ENCODE data around the gene PRELP.

The PRELP gene

DNA sequence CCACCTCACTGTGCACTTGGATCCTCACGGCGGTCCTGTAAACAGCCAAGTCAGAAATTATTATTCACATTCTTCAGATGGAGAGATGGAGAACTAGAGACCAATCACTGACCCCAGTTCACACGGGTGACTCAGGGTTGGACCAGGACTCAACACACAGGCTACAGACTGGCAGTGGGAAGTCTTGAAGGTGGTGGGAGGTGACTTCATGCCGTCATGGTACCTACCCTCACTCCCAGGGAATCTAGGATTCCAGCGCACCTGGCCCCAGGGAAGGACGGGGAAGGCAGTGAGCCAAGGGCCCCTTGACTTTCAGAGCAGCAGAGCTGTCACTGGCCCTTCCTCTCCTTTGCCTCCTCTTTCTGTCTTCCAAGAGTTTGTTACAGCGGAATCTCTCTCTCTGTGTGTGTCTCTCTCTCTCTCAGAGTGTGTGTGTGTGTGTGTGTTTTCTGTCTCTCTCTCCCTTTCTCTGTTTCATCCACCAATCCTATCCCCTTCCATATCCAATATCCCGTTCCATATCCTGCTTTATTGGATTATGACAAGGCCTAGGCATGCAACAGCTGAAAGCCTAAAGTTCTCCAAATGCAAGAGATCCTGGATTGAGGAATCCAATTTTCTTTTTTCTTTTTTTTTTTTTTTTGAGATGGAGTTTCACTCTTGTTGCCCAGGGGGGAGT, 30.1 kb downstream of the PRELP start:
- ChIA-PET CTCF (interaction anchor here (0.6 to 2.0 kb wide), 3 partner anchors 18 to 196 kb away, joined by 3 to 12 read pairs (median 5); no protein-coding TSS in a partner anchor), POLR2A (interaction anchor here (1.3 kb wide), 1 partner anchor 121 kb away, joined by 4 read pairs; the partner anchor contains the start of gene ATP2B4)
- no peak for TF ChIP-seq NFRKB (IDR thresholded peaks at IDR 0.05)
- TF ChIP-seq, protein P1, sequence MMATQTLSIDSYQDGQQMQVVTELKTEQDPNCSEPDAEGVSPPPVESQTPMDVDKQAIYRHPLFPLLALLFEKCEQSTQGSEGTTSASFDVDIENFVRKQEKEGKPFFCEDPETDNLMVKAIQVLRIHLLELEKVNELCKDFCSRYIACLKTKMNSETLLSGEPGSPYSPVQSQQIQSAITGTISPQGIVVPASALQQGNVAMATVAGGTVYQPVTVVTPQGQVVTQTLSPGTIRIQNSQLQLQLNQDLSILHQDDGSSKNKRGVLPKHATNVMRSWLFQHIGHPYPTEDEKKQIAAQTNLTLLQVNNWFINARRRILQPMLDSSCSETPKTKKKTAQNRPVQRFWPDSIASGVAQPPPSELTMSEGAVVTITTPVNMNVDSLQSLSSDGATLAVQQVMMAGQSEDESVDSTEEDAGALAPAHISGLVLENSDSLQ (IDR thresholded peaks at IDR 0.05): no peak
- no peak for TF ChIP-seq ARNT (IDR thresholded peaks at IDR 0.05)
- no peak for TF ChIP-seq LEF1 (IDR thresholded peaks at IDR 0.05; ENCODE audit: borderline replicate concordance)
- no peak for TF ChIP-seq L3MBTL2 (conservative IDR thresholded peaks at IDR 0.05)
- no peak for TF ChIP-seq CTBP1 (IDR thresholded peaks at IDR 0.05; ENCODE audit: borderline replicate concordance)
- no peak for TF ChIP-seq FOXK2 (IDR thresholded peaks at IDR 0.05)
- TF ChIP-seq HDGF (IDR thresholded peaks at IDR 0.05; ENCODE audit: borderline replicate concordance): no peak
- DNase-seq (ENCODE audit: extremely low spot score): no peak

DNA sequence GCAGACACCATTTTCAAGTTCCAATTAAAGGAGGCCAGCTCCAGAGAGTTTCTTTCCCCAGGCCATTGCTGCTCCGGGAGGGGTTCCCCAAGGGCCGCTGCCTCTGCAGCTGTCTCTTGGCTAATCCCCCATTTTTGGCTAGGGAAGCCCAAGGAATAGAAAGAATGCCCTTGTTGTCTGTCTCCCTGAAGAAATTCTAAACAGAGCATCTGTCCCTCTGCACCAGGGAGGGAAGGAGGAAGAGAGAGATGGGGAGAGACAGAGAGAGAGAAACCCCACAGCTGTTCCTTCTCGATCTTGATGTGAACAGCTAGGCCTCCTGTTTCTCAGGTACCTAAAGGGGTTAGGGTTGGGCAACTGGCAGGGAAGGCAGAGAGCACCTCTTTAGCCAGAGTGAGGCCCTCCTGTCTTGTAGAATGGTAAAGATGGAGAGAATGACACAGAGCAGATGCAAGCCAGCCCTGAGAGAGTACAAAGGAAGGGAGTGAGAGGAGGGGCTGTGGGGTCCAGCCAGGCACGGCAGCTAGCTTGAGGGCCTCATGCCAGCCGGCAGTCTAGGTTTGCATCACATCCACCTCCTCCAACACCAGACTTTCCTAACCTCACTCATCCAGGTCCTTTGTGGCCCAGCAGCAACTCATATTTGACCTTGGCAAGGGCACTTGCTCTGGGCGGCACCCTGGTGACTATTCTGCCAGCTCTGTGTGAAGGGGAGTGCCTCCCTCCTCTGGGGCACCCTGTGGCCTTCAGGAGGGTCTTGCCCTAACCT, 31.4 kb downstream of the PRELP start:
- ChIA-PET CTCF (interaction anchor here (0.6 to 1.4 kb wide), 4 partner anchors 12 to 194 kb away, joined by 3 to 6 read pairs (median 3); no protein-coding TSS in a partner anchor), POLR2A (interaction anchor here (1.3 kb wide), 1 partner anchor 120 kb away, joined by 4 read pairs; the partner anchor contains the start of gene ATP2B4)
- TF ChIP-seq TARDBP (IDR thresholded peaks at IDR 0.05) (no peak), FOXA1 (IDR thresholded peaks at IDR 0.05) (no peak), SP1 (IDR thresholded peaks at IDR 0.05) (no peak), SUZ12 (IDR thresholded peaks at IDR 0.05) (no peak), LEF1 (IDR thresholded peaks at IDR 0.05; ENCODE audit: borderline replicate concordance) (no peak), NFRKB (IDR thresholded peaks at IDR 0.05) (no peak)
- no peak for DNase-seq (ENCODE audit: extremely low spot score)

DNA sequence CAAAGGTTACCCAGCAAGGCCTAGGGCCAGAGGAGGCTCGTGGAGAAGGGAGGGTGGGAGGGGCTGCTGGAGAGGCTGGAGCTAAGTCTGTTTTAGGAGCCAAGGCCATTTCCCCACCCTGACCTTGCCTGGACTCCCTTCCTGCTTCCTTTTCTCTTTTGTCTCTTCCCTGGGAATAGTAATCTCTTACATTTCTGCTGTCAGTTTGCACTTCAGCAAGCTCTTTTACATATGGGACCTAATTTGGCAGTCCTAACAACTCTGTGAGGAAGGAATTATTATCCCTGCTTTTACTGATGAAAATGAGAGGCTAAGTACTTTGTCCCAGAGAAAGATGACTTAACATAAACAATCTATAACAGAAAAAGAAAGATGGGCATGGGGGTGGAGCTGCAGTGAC, 32.2 kb downstream of the PRELP start:
- no peak for DNase-seq (ENCODE audit: extremely low spot score)
- TF ChIP-seq TARDBP (IDR thresholded peaks at IDR 0.05) (no peak), LEF1 (IDR thresholded peaks at IDR 0.05; ENCODE audit: borderline replicate concordance) (no peak), FOXA1 (IDR thresholded peaks at IDR 0.05) (no peak), CTBP1 (IDR thresholded peaks at IDR 0.05; ENCODE audit: borderline replicate concordance) (no peak), ELF4 (IDR thresholded peaks at IDR 0.05) (no peak), NFRKB (IDR thresholded peaks at IDR 0.05) (no peak), SP1 (IDR thresholded peaks at IDR 0.05) (no peak), FOXK2 (IDR thresholded peaks at IDR 0.05) (no peak)
- TF ChIP-seq, protein P1 (IDR thresholded peaks at IDR 0.05): no peak
- ChIA-PET POLR2A (interaction anchor here (1.0 kb wide), 1 partner anchor 119 kb away, joined by 3 read pairs; the partner anchor contains the start of gene ATP2B4), CTCF (interaction anchor here (0.7 to 1.4 kb wide), 3 partner anchors 11 to 93 kb away, joined by 3 read pairs; no protein-coding TSS in a partner anchor)

DNA sequence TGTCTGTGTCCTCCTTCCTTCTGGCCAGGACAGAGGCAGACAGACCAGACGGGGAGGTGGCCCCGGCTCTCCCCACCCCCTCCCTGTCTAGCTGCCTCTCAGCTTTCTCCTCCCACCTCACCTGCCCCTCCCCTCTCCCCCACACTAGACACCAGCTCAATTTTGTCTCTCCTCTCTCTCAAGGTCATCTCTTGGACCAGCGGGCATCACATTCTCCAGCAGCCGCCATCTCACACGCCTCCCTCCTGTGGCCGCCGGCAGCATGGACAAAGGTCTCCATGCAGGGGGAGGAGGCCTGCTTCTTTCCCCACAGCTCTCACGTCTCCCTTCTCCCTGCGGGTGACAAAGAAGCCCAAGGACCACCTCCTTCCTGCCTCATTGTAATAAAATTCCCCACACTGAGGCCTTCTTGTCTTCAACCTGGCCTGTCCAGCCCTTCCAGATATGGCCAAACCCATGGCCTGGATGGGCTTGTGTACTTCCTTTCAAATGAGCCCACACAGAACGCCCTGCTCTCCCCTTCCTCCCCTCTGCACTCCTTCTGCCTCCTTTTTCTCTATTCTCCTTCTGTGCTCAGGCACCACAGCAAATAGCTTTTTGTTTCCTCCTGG, 33.0 kb downstream of the PRELP start:
- ChIA-PET POLR2A (interaction anchor here (1.0 kb wide), 1 partner anchor 118 kb away, joined by 3 read pairs; the partner anchor contains the start of gene ATP2B4), CTCF (interaction anchor here (0.7 to 1.0 kb wide), 2 partner anchors 83 to 93 kb away, joined by 3 read pairs; no protein-coding TSS in a partner anchor)
- TF ChIP-seq TARDBP (IDR thresholded peaks at IDR 0.05) (no peak), CTBP1 (IDR thresholded peaks at IDR 0.05; ENCODE audit: borderline replicate concordance) (no peak), SP1 (IDR thresholded peaks at IDR 0.05) (no peak), ELF4 (IDR thresholded peaks at IDR 0.05) (no peak), LEF1 (IDR thresholded peaks at IDR 0.05; ENCODE audit: borderline replicate concordance) (no peak), HDGF (IDR thresholded peaks at IDR 0.05; ENCODE audit: borderline replicate concordance) (no peak), ARNT (IDR thresholded peaks at IDR 0.05) (no peak), L3MBTL2 (conservative IDR thresholded peaks at IDR 0.05) (no peak), NFRKB (IDR thresholded peaks at IDR 0.05) (no peak), SUZ12 (IDR thresholded peaks at IDR 0.05) (no peak)
- TF ChIP-seq, protein P1 (IDR thresholded peaks at IDR 0.05): no peak
- DNase-seq (ENCODE audit: extremely low spot score): no peak

DNA sequence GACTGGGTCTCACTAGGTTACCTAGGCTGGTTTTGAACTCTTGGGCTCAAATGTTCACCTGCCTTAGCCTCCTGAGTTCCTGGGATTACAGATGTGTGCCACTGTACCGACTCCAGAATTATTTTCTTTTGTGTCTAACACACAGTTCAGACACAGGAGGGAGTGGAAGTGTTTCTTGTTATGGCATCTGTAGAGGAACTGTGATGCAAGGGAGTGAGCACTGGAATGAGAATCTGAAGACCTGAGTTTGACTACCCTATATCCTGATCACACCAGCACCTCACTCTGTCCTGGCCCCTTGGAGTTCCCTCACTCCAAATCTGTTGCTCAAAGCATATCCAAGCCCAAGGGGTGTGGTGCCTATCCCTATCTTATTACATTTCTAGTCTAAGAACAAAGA, 33.5 kb downstream of the PRELP start:
- CTCF ChIA-PET: no interaction called here

More for the DNA sequence above, 33.5 kb downstream of the PRELP start:
- POLR2A ChIA-PET: no interaction called here
- DNase-seq (ENCODE audit: extremely low spot score): no peak
- TF ChIP-seq FOXK2 (IDR thresholded peaks at IDR 0.05) (no peak), FOXA1 (IDR thresholded peaks at IDR 0.05) (no peak), HDGF (IDR thresholded peaks at IDR 0.05; ENCODE audit: borderline replicate concordance) (no peak), NFRKB (IDR thresholded peaks at IDR 0.05) (no peak), ELF4 (IDR thresholded peaks at IDR 0.05) (no peak), LEF1 (IDR thresholded peaks at IDR 0.05; ENCODE audit: borderline replicate concordance) (no peak), TARDBP (IDR thresholded peaks at IDR 0.05) (no peak), L3MBTL2 (conservative IDR thresholded peaks at IDR 0.05) (no peak), FOXM1 (IDR thresholded peaks at IDR 0.05; ENCODE audit: borderline replicate concordance) (no peak), SUZ12 (IDR thresholded peaks at IDR 0.05) (no peak), ZNF384 (IDR thresholded peaks at IDR 0.05) (no peak), BHLHE40 (IDR thresholded peaks at IDR 0.05; ENCODE audit: borderline replicate concordance) (no peak), SP1 (IDR thresholded peaks at IDR 0.05) (no peak), ARNT (IDR thresholded peaks at IDR 0.05) (no peak), CTBP1 (IDR thresholded peaks at IDR 0.05; ENCODE audit: borderline replicate concordance) (no peak)
- TF ChIP-seq, protein P1 (IDR thresholded peaks at IDR 0.05): no peak

Measured in HEK293T (cell line).